Peyer's patch (tissue), 4 donors: Measurements from ENCODE around the gene MRPL33. TPM values are rescaled to one million over a fixed set of nuclear protein-coding genes. Genes with fewer than 3 reads are reported as not detected.

Experiments used
- DNase-seq, 3 donors: peaks; one replicate each; pipeline ENCODE4 v3.0.0-alpha.2; 2017 to 2019
- H3K27ac ChIP-seq, 4 donors: fragments of 200-600 bp; sonication (generic); one replicate each; pipeline ENCODE4 v1.5.1; 2016 to 2019
- H3K27me3 ChIP-seq, 2 donors: fragments of 200-600 bp; sonication (generic); one replicate each; pipeline ENCODE4 v1.5.1; 2019
- H3K36me3 ChIP-seq, 3 donors: fragments of 200-600 bp; sonication (generic); one replicate each; pipeline ENCODE4 v1.5.1; 2016 to 2019
- H3K4me1 ChIP-seq, 4 donors: fragments of 200-600 bp; sonication (generic); one replicate each; pipeline ENCODE4 v1.5.1; 2016 to 2019
- H3K4me3 ChIP-seq, 4 donors: fragments of 200-600 bp; sonication (generic); 1 replicate in 3 of 4; 2 replicates in 1 of 4; pipeline ENCODE4 v1.5.1; 2016 to 2019; ENCODE audit warnings: mild to moderate bottlenecking in 1 of 4
- H3K9me3 ChIP-seq, 4 donors: fragments of 200-600 bp; sonication (generic); one replicate each; pipeline ENCODE4 v1.5.1; 2016 to 2019; ENCODE audit warnings: mild to moderate bottlenecking in 1 of 4
- CTCF ChIP-seq, 6 experiments: fragments of 450-650 bp in 4 of 6; fragments of 200-600 bp in 2 of 6; sonication (generic) in 1 of 6; IDR thresholded peaks; one replicate each; pipeline ENCODE4 v1.5.1; 2017 to 2019; ENCODE audit warnings: antibody characterized with exemption in 6 of 6, mild to moderate bottlenecking in 3 of 6, moderate library complexity in 1 of 6
- POLR2A ChIP-seq, 2 donors: fragments of 450-650 bp; IDR thresholded peaks; one replicate each; pipeline ENCODE4 v1.5.1; 2017; ENCODE audit warnings: antibody characterized with exemption in 2 of 2, mild to moderate bottlenecking in 2 of 2, moderate library complexity in 2 of 2
- total RNA-seq, 4 donors: library from RNA; depleted of rRNA; stranded (reverse); fragments of >200 nt; gene quantifications; one replicate each; pipeline ENCODE4 v1.1.0, GENCODE V29; 2016

The MRPL33 gene
- total RNA-seq, 4 donors from 2014 or later, result 25.6 to 67.1 (median 37.8) TPM

DNA sequence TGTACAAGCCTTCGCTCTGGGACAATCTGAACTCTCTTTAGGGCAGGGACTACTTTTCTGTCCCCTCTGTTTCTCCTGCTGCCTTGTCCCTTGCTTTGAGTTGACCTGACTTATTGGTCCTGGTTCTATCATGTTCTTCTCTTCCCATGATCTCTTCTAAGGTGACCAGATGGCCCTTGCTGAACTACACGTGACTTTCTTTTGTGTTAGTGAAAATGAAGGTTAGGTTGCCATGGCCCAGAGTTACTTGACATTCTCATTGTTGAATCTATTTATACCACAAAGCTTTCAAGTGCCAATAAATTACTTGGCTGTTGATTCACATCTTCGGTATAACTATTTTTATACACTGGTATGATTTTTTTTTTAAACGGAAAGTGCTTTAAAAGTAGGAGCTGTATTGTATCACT is 24.4 kb downstream of the MRPL33 start:
- no peak for DNase-seq
- H3K27ac ChIP-seq, result peak overlapping the region in 2 of 4 donors; percentile 1 to 79
- no peaks in the 10 kb centered on the region for H3K36me3 ChIP-seq
- no peaks in the 10 kb centered on the region for H3K4me1 ChIP-seq
- no peaks in the 10 kb centered on the region for H3K27me3 ChIP-seq
- no peaks in the 10 kb centered on the region for H3K9me3 ChIP-seq
- TF ChIP-seq POLR2A (IDR thresholded peaks at IDR 0.05), result no peak
- TF ChIP-seq CTCF (IDR thresholded peaks at IDR 0.05), result no peak
- H3K4me3 ChIP-seq, result no peak overlapping the region

GRCh38 chr2:27796791-27797765 is 25.6 kb downstream of the MRPL33 start:
- H3K27me3 ChIP-seq, result no peaks in the 10 kb centered on the region
- DNase-seq, result no peak
- TF ChIP-seq POLR2A (IDR thresholded peaks at IDR 0.05) (no peak), CTCF (IDR thresholded peaks at IDR 0.05) (no peak)
- no peaks in the 10 kb centered on the region for H3K9me3 ChIP-seq
- H3K4me1 ChIP-seq, result no peaks in the 10 kb centered on the region
- peak overlapping the region in 1 of 4 donors; percentile 79 for H3K27ac ChIP-seq
- no peaks in the 10 kb centered on the region for H3K36me3 ChIP-seq
- no peak overlapping the region for H3K4me3 ChIP-seq

GRCh38 chr2:27797841-27798240 is 26.3 kb downstream of the MRPL33 start:
- no peak for DNase-seq
- no peaks in the 10 kb centered on the region for H3K9me3 ChIP-seq
- TF ChIP-seq CTCF (IDR thresholded peaks at IDR 0.05) (no peak), POLR2A (IDR thresholded peaks at IDR 0.05) (no peak)
- no peaks in the 10 kb centered on the region for H3K36me3 ChIP-seq
- H3K27ac ChIP-seq, result peak overlapping the region in 1 of 4 donors; percentile 62
- no peaks in the 10 kb centered on the region for H3K4me1 ChIP-seq
- H3K27me3 ChIP-seq, result no peaks in the 10 kb centered on the region
- no peak overlapping the region for H3K4me3 ChIP-seq

DNA sequence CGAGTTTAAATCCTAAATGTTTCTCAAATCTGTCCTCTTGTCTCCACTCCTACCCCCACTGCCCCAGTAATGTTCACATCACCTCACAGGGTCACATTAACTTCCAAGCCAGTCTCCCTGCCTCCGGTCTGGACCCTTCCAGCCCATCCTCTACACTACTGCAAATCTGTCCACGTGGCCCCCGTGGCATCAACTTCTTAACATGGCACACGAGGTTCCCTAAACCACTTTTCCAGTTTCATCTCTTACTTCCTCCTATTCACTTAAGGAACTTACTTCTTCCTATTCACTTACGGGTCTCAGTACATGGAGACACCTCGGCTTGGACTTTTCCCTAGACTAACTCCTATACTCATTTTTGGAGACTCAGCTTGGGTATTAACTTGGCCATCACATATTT is 27.0 kb downstream of the MRPL33 start:
- Histone ChIP-seq H3K9me3 (no peaks in the 10 kb centered on the region), H3K27ac (peak overlapping the region in 1 of 4 donors; percentile 62), H3K4me1 (no peaks in the 10 kb centered on the region), H3K4me3 (no peak overlapping the region), H3K27me3 (no peaks in the 10 kb centered on the region), H3K36me3 (no peaks in the 10 kb centered on the region)
- no peak for TF ChIP-seq POLR2A (IDR thresholded peaks at IDR 0.05)
- no peak for DNase-seq

DNA sequence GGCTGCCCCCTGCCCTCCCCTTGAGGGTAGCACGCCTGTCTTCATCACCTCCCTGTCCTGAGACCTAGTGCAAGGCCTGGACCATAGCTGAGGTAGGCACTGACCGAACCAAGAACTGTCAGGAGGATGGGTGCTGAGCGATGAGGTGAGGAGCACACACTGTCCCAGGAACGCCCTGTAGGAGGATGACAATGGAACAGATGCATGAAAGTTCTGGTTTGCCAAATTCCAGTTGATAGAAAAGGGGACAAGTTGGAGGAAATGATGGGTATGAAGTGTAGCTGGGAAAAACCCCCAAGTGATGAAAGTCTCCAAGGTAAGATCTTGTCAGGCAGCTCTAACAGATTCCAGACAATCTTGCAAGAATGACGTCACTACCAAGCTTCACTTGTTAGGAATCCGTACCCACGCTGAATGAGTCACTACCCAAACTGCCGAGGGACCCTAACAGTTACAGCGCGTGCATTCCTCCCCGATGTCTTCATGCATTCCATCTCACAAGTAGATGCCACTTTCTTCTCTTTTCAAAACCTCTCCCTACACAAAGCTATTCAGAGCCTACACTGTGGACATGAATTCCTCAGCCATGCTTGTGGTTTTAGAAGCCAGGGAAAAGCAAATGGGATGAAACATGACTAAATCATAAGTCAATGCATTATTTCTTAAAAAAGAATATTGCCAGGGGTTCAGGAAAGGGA is 27.6 kb downstream of the MRPL33 start:
- no peaks in the 10 kb centered on the region for H3K27me3 ChIP-seq
- no peaks in the 10 kb centered on the region for H3K9me3 ChIP-seq
- no peaks in the 10 kb centered on the region for H3K4me1 ChIP-seq
- TF ChIP-seq CTCF (IDR thresholded peaks at IDR 0.05) (no peak), POLR2A (IDR thresholded peaks at IDR 0.05) (no peak)
- no peaks in the 10 kb centered on the region for H3K36me3 ChIP-seq
- DNase-seq, result no peak
- H3K4me3 ChIP-seq, result no peak overlapping the region
- peak overlapping the region in 2 of 4 donors; percentile 12 to 72 for H3K27ac ChIP-seq

- Histone ChIP-seq H3K27me3 (no peaks in the 10 kb centered on the region), H3K27ac (peak overlapping the region in 2 of 4 donors; percentile 12 to 72), H3K4me1 (no peaks in the 10 kb centered on the region), H3K9me3 (no peaks in the 10 kb centered on the region), H3K36me3 (no peaks in the 10 kb centered on the region), H3K4me3 (no peak overlapping the region)
- TF ChIP-seq CTCF (IDR thresholded peaks at IDR 0.05), result no peak
- no peak for TF ChIP-seq POLR2A (IDR thresholded peaks at IDR 0.05)
- DNase-seq, result no peak
Observed at GRCh38 chr2:27799646-27800010, 28.1 kb downstream of the MRPL33 start.
